IMR-90 (cell line): ENCODE measurements around the gene STAC3. TPM values are rescaled to one million over a fixed set of nuclear protein-coding genes. Genes with fewer than 3 reads are reported as not detected.
A peak's percentile ranks its signal among the peaks of the same experiment; 100 is the strongest.

Source experiments
- ATAC-seq: fragments of 200-7000 bp; cut with Tn5 transposase; 2 replicates; pipeline ENCODE4 v1.9.1; 2020; ENCODE audit warnings: low read depth, mild to moderate bottlenecking, moderate library complexity
- BruUV-seq: library from RNA; stranded (reverse); fragments of 400-500 nt; replicated peaks from 2 replicates; lab custom pipeline; 2021; lab: Mats Ljungman, UMichigan
- CTCF ChIA-PET: fragments of 300-600 bp; formaldehyde crosslinking; extraction: SDS; loops from one replicate; lab custom pipeline; 2021; ENCODE audit warnings: antibody characterized with exemption; lab: Yijun Ruan, JAX
- POLR2A ChIA-PET: fragments of 300-600 bp; sonication (Branson Sonifier 250); formaldehyde crosslinking; loops from one replicate; lab custom pipeline; 2022; ENCODE audit warnings: antibody characterized with exemption; ENCODE audit not compliant: unreplicated experiment; lab: Charles Lee
- DNase-seq: peaks from one replicate; pipeline ENCODE4 v3.0.0; 2013
- H2AFZ ChIP-seq: replicated peaks from 2 replicates; pipeline ENCODE3; 2013; ENCODE audit warnings: low read length, mild to moderate bottlenecking; ENCODE audit not compliant: poor library complexity
- H2AK5ac ChIP-seq: 2 replicates; pipeline ENCODE4 v1.6.1; 2013; ENCODE audit warnings: low read depth, low read length, inconsistent platforms
- H2AK9ac ChIP-seq: replicated peaks from 2 replicates; pipeline ENCODE3; 2013; ENCODE audit warnings: mild to moderate bottlenecking, low read depth, low read length, moderate library complexity; ENCODE audit not compliant: poor library complexity
- H2BK120ac ChIP-seq: 2 replicates; pipeline ENCODE4 v1.6.1; 2013; ENCODE audit warnings: low read depth, low read length, inconsistent platforms
- H2BK15ac ChIP-seq: 3 replicates; pipeline ENCODE4 v1.6.1; 2013; ENCODE audit warnings: low read depth, low read length, inconsistent platforms
- H2BK20ac ChIP-seq: 2 replicates; pipeline ENCODE4 v1.6.1; 2013; ENCODE audit warnings: low read depth, mild to moderate bottlenecking, inconsistent platforms, low read length, moderate library complexity
- H2BK5ac ChIP-seq: 2 replicates; pipeline ENCODE4 v1.6.1; 2013; ENCODE audit warnings: mild to moderate bottlenecking, low read depth, low read length, inconsistent platforms; ENCODE audit not compliant: poor library complexity, severe bottlenecking
- H3K14ac ChIP-seq: replicated peaks from 2 replicates; pipeline ENCODE4 v1.6.1; 2013; ENCODE audit warnings: low read depth, low read length, inconsistent platforms
- H3K18ac ChIP-seq: 2 replicates; pipeline ENCODE4 v1.6.1; 2013; ENCODE audit warnings: low read depth, low read length, control low read depth
- H3K23ac ChIP-seq: 2 replicates; pipeline ENCODE4 v1.6.1; 2013; ENCODE audit warnings: low read depth, low read length, inconsistent platforms
- H3K27ac ChIP-seq: 2 replicates; pipeline ENCODE4 v1.5.1; 2013; ENCODE audit warnings: mild to moderate bottlenecking, control low read depth, low read length; ENCODE audit not compliant: insufficient read depth
- H3K27me3 ChIP-seq: 2 replicates; pipeline ENCODE4 v1.6.1; 2013; ENCODE audit warnings: low read length; ENCODE audit not compliant: control insufficient read depth, insufficient read depth
- H3K36me3 ChIP-seq: 2 replicates; pipeline ENCODE4 v1.6.1; 2013; ENCODE audit warnings: low read length, mixed read lengths; ENCODE audit not compliant: control insufficient read depth, insufficient read depth
- H3K4ac ChIP-seq: 2 replicates; pipeline ENCODE4 v1.6.1; 2013; ENCODE audit warnings: low read depth, low read length, inconsistent platforms
- H3K4me1 ChIP-seq: 2 replicates; pipeline ENCODE4 v1.6.1; 2013; ENCODE audit warnings: low read length, mixed read lengths; ENCODE audit not compliant: control insufficient read depth, insufficient read depth
- H3K4me2 ChIP-seq: 2 replicates; pipeline ENCODE4 v1.6.1; 2013; ENCODE audit warnings: low read depth, mild to moderate bottlenecking, control low read depth, low read length, moderate library complexity
- H3K4me3 ChIP-seq: 2 replicates; pipeline ENCODE4 v1.5.1; 2013; ENCODE audit warnings: low read depth, mild to moderate bottlenecking, control low read depth, low read length, moderate library complexity; ENCODE audit not compliant: insufficient read depth
- H3K56ac ChIP-seq: 2 replicates; pipeline ENCODE4 v1.6.1; 2013; ENCODE audit warnings: low read length, inconsistent platforms; ENCODE audit not compliant: insufficient read depth; ENCODE audit errors: extremely low read depth
- H3K79me1 ChIP-seq, 2 experiments: 2 replicates each; pipeline ENCODE4 v1.6.1; 2013; ENCODE audit warnings: low read length in 2 of 2, inconsistent platforms in 1 of 2, low read depth in 1 of 2
- H3K9ac ChIP-seq: 2 replicates; pipeline ENCODE4 v1.6.1; 2013; ENCODE audit warnings: low read depth, low read length, control low read depth
- H3K9me1 ChIP-seq: 2 replicates; pipeline ENCODE4 v1.6.1; 2013; ENCODE audit warnings: low read length, inconsistent platforms; ENCODE audit not compliant: insufficient read depth
- H3K9me3 ChIP-seq: 2 replicates; pipeline ENCODE4 v1.6.1; 2013; ENCODE audit warnings: low read length; ENCODE audit not compliant: control insufficient read depth, insufficient read depth
- H4K20me1 ChIP-seq: 2 replicates; pipeline ENCODE4 v1.6.1; 2013; ENCODE audit warnings: low read length, inconsistent platforms; ENCODE audit not compliant: insufficient read depth
- H4K5ac ChIP-seq: 2 replicates; pipeline ENCODE4 v1.6.1; 2013; ENCODE audit warnings: mild to moderate bottlenecking, low read depth, low read length, control low read depth
- H4K8ac ChIP-seq, 2 experiments: 2 replicates each; pipeline ENCODE4 v1.6.1; 2013; ENCODE audit warnings: low read depth in 2 of 2, low read length in 2 of 2, control low read depth in 1 of 2, inconsistent platforms in 1 of 2
- H4K91ac ChIP-seq: 2 replicates; pipeline ENCODE4 v1.6.1; 2013; ENCODE audit warnings: low read depth, low read length, inconsistent platforms; ENCODE audit not compliant: insufficient read depth
- CEBPB ChIP-seq: IDR thresholded peaks from 2 replicates; pipeline ENCODE4 v1.6.1; 2012; ENCODE audit warnings: low read depth, low read length, improper control_type of control experiment
- CHD1 ChIP-seq: IDR thresholded peaks from 2 replicates; pipeline ENCODE4 v1.6.1; 2012; ENCODE audit warnings: low read depth, low read length, improper control_type of control experiment
- MAZ ChIP-seq: IDR thresholded peaks from 2 replicates; pipeline ENCODE4 v1.6.1; 2012; ENCODE audit warnings: low read depth, mild to moderate bottlenecking, low read length, improper control_type of control experiment, moderate library complexity, borderline replicate concordance
- NFE2L2 ChIP-seq: fragments of 150-350 bp; IDR thresholded peaks from 2 replicates; pipeline ENCODE4 v1.6.1; 2016; ENCODE audit warnings: low read depth, mild to moderate bottlenecking, low read length
- SMC3 ChIP-seq: fragments of 150-350 bp; IDR thresholded peaks from 2 replicates; pipeline ENCODE4 v1.6.1; 2016; ENCODE audit warnings: low read depth, mild to moderate bottlenecking, antibody characterized with exemption, low read length, moderate library complexity
- WGBS, 2 experiments: methylation state at CpG; one replicate each; pipeline versions ENCODE4 v1.1.5 to v1.1.7; 2013; ENCODE audit warnings: missing lambda C conversion rate in 2 of 2; ENCODE audit not compliant: insufficient read length in 1 of 2; ENCODE audit errors: extremely low coverage in 2 of 2; 5-methylcytosine and 5-hydroxymethylcytosine counted together
- dilution Hi-C: fragments of 300-500 bp; cut with HindIII; formaldehyde crosslinking; loops from one replicate; pipeline ENCODE4 v1.14.3; 2018; ENCODE audit warnings: low sequenced_read_pairs; ENCODE audit not compliant: unreplicated experiment
- in situ Hi-C: fragments of 300-500 bp; cut with MboI; formaldehyde crosslinking; loops from 3 replicates; pipeline ENCODE4 v1.14.3; 2019; ENCODE audit warnings: low sequenced_read_pairs, inconsistent platforms, mixed read lengths
- intact Hi-C: fragments of 100-400 bp; cut with micrococcal nuclease; formaldehyde crosslinking; loops from 2 replicates; pipeline ENCODE4 v1.10.0; 2022
- polyA plus RNA-seq, 3 experiments: library from polyadenylated mRNA; depleted of rRNA; stranded (reverse); fragments of >200 nt; gene quantifications; 2 replicates each; pipeline ENCODE4 v1.2.3, GENCODE V29; 2012; ENCODE audit warnings: low replicate concordance in 1 of 3
- total RNA-seq: library from RNA; depleted of rRNA; stranded (reverse); fragments of >200 nt; gene quantifications from 2 replicates; pipeline ENCODE4 v1.2.3, GENCODE V29; 2012

STAC3 gene
- total and polyA plus RNA-seq, 2 of the 4 experiments (the other 2 are of a cell fraction), result 0.18 to 0.67 TPM

DNA sequence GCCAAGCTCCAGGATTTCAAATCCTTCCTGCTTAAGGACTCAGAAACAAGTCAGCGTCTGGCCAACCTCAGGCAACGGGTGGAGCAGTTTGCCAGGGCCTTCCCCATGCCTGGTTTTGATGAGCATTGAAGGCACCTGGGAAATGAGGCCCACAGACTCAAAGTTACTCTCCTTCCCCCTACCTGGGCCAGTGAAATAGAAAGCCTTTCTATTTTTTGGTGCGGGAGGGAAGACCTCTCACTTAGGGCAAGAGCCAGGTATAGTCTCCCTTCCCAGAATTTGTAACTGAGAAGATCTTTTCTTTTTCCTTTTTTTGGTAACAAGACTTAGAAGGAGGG, 16.8 kb downstream of the STAC3 start:
- H3K4ac ChIP-seq, result no peak overlapping the region
- no peak overlapping the region for H2AK9ac ChIP-seq
- TF ChIP-seq SMC3 (no peak), MAZ (no peak), NFE2L2 (no peak), CEBPB (0 out of 2 replicates have a peak, but pooled peaks have one; percentile 37), CHD1 (no peak)
- no peak overlapping the region for H3K27ac ChIP-seq
- no peak overlapping the region for H2BK20ac ChIP-seq
- H3K14ac ChIP-seq, result no peak overlapping the region
- H3K9me3 ChIP-seq, result no peaks in the 10 kb centered on the region
- peaks cover 11% of the 10 kb centered on the region for H3K4me1 ChIP-seq
- H3K9ac ChIP-seq, result no peak overlapping the region
- dilution Hi-C loops (no loop called here), in situ Hi-C loops (no loop called here), intact Hi-C loops (no loop called here)
- peaks cover 14% of the 10 kb centered on the region for H3K9me1 ChIP-seq
- no peak overlapping the region for H2AFZ ChIP-seq
- H3K36me3 ChIP-seq, result peaks cover 45% of the 10 kb centered on the region
- BruUV-seq, result no TSS peak
- H3K23ac ChIP-seq, result no peak overlapping the region
- DNase-seq (no peak), ATAC-seq (no peak)
- no peak overlapping the region for H4K91ac ChIP-seq
- no peak overlapping the region for H4K8ac ChIP-seq
- no CpG with 5 or more reads among the region's 3 CpGs for WGBS, 2 experiments
- H4K5ac ChIP-seq, result no peak overlapping the region
- no peaks in the 10 kb centered on the region for H3K27me3 ChIP-seq
- H2BK120ac ChIP-seq, result no peak overlapping the region
- H2BK5ac ChIP-seq, result no peak overlapping the region
- H3K79me1 ChIP-seq, result peaks cover 29 to 48% of the 10 kb centered on the region in 2 experiments
- CTCF ChIA-PET, result no interaction called here
- H3K4me3 ChIP-seq, result no peak overlapping the region
- H2AK5ac ChIP-seq, result no peak overlapping the region
- H2BK15ac ChIP-seq, result no peak overlapping the region
- POLR2A ChIA-PET, result no interaction called here
- peaks cover 44% of the 10 kb centered on the region for H4K20me1 ChIP-seq
- H3K56ac ChIP-seq, result no peak overlapping the region
- no peak overlapping the region for H3K18ac ChIP-seq
- no peak overlapping the region for H3K4me2 ChIP-seq
